SH-SY5Y (cell line): ENCODE measurements around the gene SPON1.

Source experiments
- GATA2 ChIP-seq: IDR thresholded peaks from 2 replicates; pipeline ENCODE4 v1.6.1; 2011; ENCODE audit warnings: mild to moderate bottlenecking, low read depth, low read length
- GATA3 ChIP-seq: IDR thresholded peaks from 2 replicates; pipeline ENCODE4 v1.6.1; 2011; ENCODE audit warnings: low read depth, mild to moderate bottlenecking, low read length, moderate library complexity

DNA sequence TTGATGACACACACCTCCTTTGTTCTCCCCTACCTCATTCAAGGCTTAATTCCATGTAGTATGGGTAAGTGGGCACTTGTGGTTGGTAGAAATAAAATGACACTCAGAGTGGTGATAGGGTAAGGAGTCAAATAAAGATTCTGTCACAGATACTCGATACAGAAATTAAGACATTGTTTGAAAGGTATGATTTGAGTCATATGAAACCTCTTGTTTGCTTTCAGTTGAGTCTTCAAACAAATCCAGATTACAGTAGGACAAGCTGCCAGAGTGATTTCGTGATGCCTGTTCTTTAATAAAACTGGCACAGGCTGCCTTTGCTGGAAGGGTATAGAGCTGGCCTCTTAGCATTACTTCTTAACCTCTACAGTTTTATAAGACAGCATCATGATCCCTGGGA, 182.4 kb downstream of the SPON1 start:
- TF ChIP-seq GATA3 (no peak), GATA2 (no peak)
